Measurements from ENCODE around the gene SLC9A1. TPM values are rescaled to one million over a fixed set of nuclear protein-coding genes. Genes with fewer than 3 reads are reported as not detected.

SLC9A1 gene
- total and polyA plus RNA-seq, 2 of the 8 experiments (the other 6 are each of a cell fraction or from before 2014, with no cell fraction given) = 11.3 to 25.1 TPM

DNA sequence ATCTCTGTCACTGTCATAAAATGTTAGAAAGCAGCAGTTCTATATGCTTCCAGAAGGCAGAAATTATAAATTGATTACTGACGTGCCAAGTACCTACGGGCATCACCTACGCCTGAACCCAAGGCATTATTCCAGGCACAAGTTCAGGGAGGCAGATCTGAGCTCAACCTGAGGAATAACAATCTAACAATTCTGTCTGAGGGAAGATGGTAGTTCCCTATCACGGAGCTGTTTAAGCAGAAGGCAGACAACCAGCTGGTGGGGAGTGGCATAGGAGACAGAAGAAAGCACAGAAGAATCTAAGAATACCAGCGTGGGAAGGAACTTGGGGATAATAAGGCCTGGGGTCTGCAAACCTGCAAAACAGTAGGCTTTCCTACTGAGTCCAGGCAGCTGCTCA is 40.4 kb downstream of the SLC9A1 start (continued):
- TF ChIP-seq, protein P1, sequence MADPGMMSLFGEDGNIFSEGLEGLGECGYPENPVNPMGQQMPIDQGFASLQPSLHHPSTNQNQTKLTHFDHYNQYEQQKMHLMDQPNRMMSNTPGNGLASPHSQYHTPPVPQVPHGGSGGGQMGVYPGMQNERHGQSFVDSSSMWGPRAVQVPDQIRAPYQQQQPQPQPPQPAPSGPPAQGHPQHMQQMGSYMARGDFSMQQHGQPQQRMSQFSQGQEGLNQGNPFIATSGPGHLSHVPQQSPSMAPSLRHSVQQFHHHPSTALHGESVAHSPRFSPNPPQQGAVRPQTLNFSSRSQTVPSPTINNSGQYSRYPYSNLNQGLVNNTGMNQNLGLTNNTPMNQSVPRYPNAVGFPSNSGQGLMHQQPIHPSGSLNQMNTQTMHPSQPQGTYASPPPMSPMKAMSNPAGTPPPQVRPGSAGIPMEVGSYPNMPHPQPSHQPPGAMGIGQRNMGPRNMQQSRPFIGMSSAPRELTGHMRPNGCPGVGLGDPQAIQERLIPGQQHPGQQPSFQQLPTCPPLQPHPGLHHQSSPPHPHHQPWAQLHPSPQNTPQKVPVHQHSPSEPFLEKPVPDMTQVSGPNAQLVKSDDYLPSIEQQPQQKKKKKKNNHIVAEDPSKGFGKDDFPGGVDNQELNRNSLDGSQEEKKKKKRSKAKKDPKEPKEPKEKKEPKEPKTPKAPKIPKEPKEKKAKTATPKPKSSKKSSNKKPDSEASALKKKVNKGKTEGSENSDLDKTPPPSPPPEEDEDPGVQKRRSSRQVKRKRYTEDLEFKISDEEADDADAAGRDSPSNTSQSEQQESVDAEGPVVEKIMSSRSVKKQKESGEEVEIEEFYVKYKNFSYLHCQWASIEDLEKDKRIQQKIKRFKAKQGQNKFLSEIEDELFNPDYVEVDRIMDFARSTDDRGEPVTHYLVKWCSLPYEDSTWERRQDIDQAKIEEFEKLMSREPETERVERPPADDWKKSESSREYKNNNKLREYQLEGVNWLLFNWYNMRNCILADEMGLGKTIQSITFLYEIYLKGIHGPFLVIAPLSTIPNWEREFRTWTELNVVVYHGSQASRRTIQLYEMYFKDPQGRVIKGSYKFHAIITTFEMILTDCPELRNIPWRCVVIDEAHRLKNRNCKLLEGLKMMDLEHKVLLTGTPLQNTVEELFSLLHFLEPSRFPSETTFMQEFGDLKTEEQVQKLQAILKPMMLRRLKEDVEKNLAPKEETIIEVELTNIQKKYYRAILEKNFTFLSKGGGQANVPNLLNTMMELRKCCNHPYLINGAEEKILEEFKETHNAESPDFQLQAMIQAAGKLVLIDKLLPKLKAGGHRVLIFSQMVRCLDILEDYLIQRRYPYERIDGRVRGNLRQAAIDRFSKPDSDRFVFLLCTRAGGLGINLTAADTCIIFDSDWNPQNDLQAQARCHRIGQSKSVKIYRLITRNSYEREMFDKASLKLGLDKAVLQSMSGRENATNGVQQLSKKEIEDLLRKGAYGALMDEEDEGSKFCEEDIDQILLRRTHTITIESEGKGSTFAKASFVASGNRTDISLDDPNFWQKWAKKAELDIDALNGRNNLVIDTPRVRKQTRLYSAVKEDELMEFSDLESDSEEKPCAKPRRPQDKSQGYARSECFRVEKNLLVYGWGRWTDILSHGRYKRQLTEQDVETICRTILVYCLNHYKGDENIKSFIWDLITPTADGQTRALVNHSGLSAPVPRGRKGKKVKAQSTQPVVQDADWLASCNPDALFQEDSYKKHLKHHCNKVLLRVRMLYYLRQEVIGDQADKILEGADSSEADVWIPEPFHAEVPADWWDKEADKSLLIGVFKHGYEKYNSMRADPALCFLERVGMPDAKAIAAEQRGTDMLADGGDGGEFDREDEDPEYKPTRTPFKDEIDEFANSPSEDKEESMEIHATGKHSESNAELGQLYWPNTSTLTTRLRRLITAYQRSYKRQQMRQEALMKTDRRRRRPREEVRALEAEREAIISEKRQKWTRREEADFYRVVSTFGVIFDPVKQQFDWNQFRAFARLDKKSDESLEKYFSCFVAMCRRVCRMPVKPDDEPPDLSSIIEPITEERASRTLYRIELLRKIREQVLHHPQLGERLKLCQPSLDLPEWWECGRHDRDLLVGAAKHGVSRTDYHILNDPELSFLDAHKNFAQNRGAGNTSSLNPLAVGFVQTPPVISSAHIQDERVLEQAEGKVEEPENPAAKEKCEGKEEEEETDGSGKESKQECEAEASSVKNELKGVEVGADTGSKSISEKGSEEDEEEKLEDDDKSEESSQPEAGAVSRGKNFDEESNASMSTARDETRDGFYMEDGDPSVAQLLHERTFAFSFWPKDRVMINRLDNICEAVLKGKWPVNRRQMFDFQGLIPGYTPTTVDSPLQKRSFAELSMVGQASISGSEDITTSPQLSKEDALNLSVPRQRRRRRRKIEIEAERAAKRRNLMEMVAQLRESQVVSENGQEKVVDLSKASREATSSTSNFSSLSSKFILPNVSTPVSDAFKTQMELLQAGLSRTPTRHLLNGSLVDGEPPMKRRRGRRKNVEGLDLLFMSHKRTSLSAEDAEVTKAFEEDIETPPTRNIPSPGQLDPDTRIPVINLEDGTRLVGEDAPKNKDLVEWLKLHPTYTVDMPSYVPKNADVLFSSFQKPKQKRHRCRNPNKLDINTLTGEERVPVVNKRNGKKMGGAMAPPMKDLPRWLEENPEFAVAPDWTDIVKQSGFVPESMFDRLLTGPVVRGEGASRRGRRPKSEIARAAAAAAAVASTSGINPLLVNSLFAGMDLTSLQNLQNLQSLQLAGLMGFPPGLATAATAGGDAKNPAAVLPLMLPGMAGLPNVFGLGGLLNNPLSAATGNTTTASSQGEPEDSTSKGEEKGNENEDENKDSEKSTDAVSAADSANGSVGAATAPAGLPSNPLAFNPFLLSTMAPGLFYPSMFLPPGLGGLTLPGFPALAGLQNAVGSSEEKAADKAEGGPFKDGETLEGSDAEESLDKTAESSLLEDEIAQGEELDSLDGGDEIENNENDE (IDR thresholded peaks at IDR 0.05; ENCODE audit: insufficient replicate concordance, low read length) = no peak
- TF ChIP-seq FOSL1 (IDR thresholded peaks at IDR 0.05; ENCODE audit: insufficient read depth, low read depth, low read length) (no peak), CHD2 (IDR thresholded peaks at IDR 0.05; ENCODE audit: low read length) (no peak), CBX8 (IDR thresholded peaks at IDR 0.05; ENCODE audit: borderline replicate concordance, low read depth, low read length) (no peak), BCL11A (IDR thresholded peaks at IDR 0.05; ENCODE audit: low read depth in 2 of 2, low read length in 2 of 2) (no peak), BACH1 (IDR thresholded peaks at IDR 0.05; ENCODE audit: low read length) (no peak), NANOG (IDR thresholded peaks at IDR 0.05; ENCODE audit: insufficient read depth, low read depth, low read length, poor library complexity, severe bottlenecking) (no peak), SAP30 (IDR thresholded peaks at IDR 0.05; ENCODE audit: insufficient read depth, insufficient replicate concordance, low read length) (no peak), CBX5 (IDR thresholded peaks at IDR 0.05; ENCODE audit: low read depth, low read length) (no peak), TEAD4 (IDR thresholded peaks at IDR 0.05; ENCODE audit: low read depth, low read length) (no peak)

Measured in H1 (cell line).